ENCODE results near the gene GALNTL6. TPM values are rescaled to one million over a fixed set of nuclear protein-coding genes. Genes with fewer than 3 reads are reported as not detected.

The GALNTL6 gene
- total RNA-seq, 1 experiment from 2014 or later, result not detected

DNA sequence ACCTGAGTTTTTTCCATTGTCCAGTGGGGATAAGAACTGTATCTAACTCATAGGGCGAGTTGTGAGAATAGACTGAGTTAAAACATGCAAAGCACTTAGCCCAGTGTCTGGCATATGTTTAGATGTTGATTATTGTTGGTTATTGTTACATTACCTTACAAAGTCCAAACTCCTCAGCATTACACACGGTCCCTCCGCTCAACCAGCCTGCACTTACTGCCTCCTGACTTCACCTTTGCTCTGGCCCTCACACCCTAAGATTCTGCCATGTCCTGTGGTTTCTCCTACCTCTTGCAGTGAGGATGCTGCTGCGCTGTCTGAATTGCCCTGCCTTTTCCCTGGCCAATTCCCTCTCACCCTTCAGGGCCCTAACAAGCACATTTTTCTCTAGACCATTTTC is 1053.2 kb downstream of the GALNTL6 start:
- Histone ChIP-seq H2BK20ac (ENCODE audit: low read depth, low read length, poor library complexity, severe bottlenecking) (no peak overlapping the region), H3K18ac (ENCODE audit: insufficient read length, low read depth, low read length) (no peak overlapping the region), H2BK120ac (ENCODE audit: low read depth, low read length, poor library complexity, severe bottlenecking) (no peak overlapping the region), H2AFZ (ENCODE audit: low read length) (no peak overlapping the region), H3K79me1 (ENCODE audit: insufficient read depth, low read depth, low read length, poor library complexity, severe bottlenecking) (no peaks in the 10 kb centered on the region), H2BK5ac (ENCODE audit: insufficient read length, low read length) (no peak overlapping the region), H3K4ac (ENCODE audit: low read depth, low read length) (no peak overlapping the region), H3K4me2 (ENCODE audit: insufficient read depth, insufficient read length, low read length) (no peak overlapping the region), H2BK12ac (ENCODE audit: insufficient read length, low read depth, low read length) (no peak overlapping the region), H3K9ac (ENCODE audit: extremely low read depth, insufficient read length, low read length) (no peak overlapping the region), H3K14ac (ENCODE audit: insufficient read depth, low read length) (no peak overlapping the region), H3K9me3 (ENCODE audit: control insufficient read depth, low read depth, low read length) (no peaks in the 10 kb centered on the region), H4K5ac (ENCODE audit: insufficient read length, low read depth, low read length) (no peak overlapping the region), H4K20me1 (ENCODE audit: control insufficient read depth, insufficient read depth, insufficient read length) (no peaks in the 10 kb centered on the region), H4K8ac (replicated peaks; ENCODE audit: insufficient read length, low read depth, low read length) (no peak overlapping the region), H3T11ph (ENCODE audit: low read length) (no peak overlapping the region), H3K23me2 (ENCODE audit: insufficient read length, low read depth, low read length, poor library complexity, severe bottlenecking) (no peaks in the 10 kb centered on the region), H2BK15ac (ENCODE audit: low read depth, low read length) (no peak overlapping the region), H3K23ac (ENCODE audit: insufficient read length, low read depth, low read length) (no peak overlapping the region), H2AK5ac (ENCODE audit: insufficient read length, low read length) (no peak overlapping the region), H3K4me1 (ENCODE audit: insufficient read depth, low read length) (no peaks in the 10 kb centered on the region; the same call in 1 of the 2 replicates), H3K79me2 (ENCODE audit: insufficient read depth, low read length) (no peaks in the 10 kb centered on the region), H3K27me3 (ENCODE audit: insufficient read depth, low read length) (no peaks in the 10 kb centered on the region), H3K56ac (ENCODE audit: insufficient read length, low read depth, low read length) (no peak overlapping the region), H4K91ac (ENCODE audit: insufficient read length, low read depth, low read length) (no peak overlapping the region), H3K27ac (ENCODE audit: insufficient read length, low read depth, low read length) (no peak overlapping the region)
- no CpG with 5 or more reads among the region's 4 CpGs for WGBS (ENCODE audit: extremely low coverage, insufficient read length, low lambda C conversion rate)
- TF ChIP-seq, protein P1, sequence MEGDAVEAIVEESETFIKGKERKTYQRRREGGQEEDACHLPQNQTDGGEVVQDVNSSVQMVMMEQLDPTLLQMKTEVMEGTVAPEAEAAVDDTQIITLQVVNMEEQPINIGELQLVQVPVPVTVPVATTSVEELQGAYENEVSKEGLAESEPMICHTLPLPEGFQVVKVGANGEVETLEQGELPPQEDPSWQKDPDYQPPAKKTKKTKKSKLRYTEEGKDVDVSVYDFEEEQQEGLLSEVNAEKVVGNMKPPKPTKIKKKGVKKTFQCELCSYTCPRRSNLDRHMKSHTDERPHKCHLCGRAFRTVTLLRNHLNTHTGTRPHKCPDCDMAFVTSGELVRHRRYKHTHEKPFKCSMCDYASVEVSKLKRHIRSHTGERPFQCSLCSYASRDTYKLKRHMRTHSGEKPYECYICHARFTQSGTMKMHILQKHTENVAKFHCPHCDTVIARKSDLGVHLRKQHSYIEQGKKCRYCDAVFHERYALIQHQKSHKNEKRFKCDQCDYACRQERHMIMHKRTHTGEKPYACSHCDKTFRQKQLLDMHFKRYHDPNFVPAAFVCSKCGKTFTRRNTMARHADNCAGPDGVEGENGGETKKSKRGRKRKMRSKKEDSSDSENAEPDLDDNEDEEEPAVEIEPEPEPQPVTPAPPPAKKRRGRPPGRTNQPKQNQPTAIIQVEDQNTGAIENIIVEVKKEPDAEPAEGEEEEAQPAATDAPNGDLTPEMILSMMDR (conservative IDR thresholded peaks at IDR 0.05), result no peak
- H3K4me3 Mint-ChIP-seq, result no peak overlapping the region
- no peak overlapping the region for H3K27ac Mint-ChIP-seq
- peaks cover 9 to 14% of the 10 kb centered on the region in 2 experiments for H3K4me1 Mint-ChIP-seq
- H3K36me3 Mint-ChIP-seq (ENCODE audit: insufficient read depth in 1 of 3, low read depth in 3 of 3), result peaks cover 2 to 13% (median 8%) of the 10 kb centered on the region in 3 experiments; a peak in 6 of 7 replicates
- H3K27me3 Mint-ChIP-seq (ENCODE audit: low read depth), result no peaks in the 10 kb centered on the region
- DNase-seq, result no peak
- H3K9me3 Mint-ChIP-seq, result peaks cover 13 to 16% of the 10 kb centered on the region in 2 experiments
